Ishikawa (cell line): ENCODE data around the gene CIAO2B.

ENCODE experiments used
- CEBPB ChIP-seq: IDR thresholded peaks from 2 replicates; pipeline ENCODE4 v1.6.1; 2012
- EGR1 ChIP-seq: IDR thresholded peaks from 2 replicates; pipeline ENCODE4 v1.6.1; 2012
- EP300 ChIP-seq: IDR thresholded peaks from 2 replicates; pipeline ENCODE4 v1.6.1; 2012; ENCODE audit warnings: borderline replicate concordance
- MAX ChIP-seq: IDR thresholded peaks from 2 replicates; pipeline ENCODE4 v1.6.1; 2012
- NFIC ChIP-seq: IDR thresholded peaks from 2 replicates; pipeline ENCODE4 v1.6.1; 2012
- RAD21 ChIP-seq: IDR thresholded peaks from 2 replicates; pipeline ENCODE4 v1.6.1; 2012; ENCODE audit warnings: low read depth
- REST ChIP-seq: IDR thresholded peaks from 2 replicates; pipeline ENCODE4 v1.6.1; 2012; ENCODE audit warnings: low read depth, mild to moderate bottlenecking
- TAF1 ChIP-seq: IDR thresholded peaks from 2 replicates; pipeline ENCODE4 v1.6.1; 2012; ENCODE audit warnings: low read depth, mild to moderate bottlenecking
- TEAD4 ChIP-seq: IDR thresholded peaks from 2 replicates; pipeline ENCODE4 v1.6.1; 2012
- YY1 ChIP-seq: IDR thresholded peaks from 2 replicates; pipeline ENCODE4 v1.6.1; 2012; ENCODE audit warnings: low read depth

GRCh38 chr16:66926961-66927436 lies 7.2 kb downstream of the CIAO2B start:
- TF ChIP-seq YY1 = no peak
- no peak for TF ChIP-seq RAD21
- no peak for TF ChIP-seq MAX
- no peak for TF ChIP-seq TAF1
- TF ChIP-seq REST = no peak
- no peak for TF ChIP-seq CEBPB
- no peak for TF ChIP-seq TEAD4
- no peak for TF ChIP-seq EP300
- TF ChIP-seq NFIC = no peak
- TF ChIP-seq EGR1 = no peak
